ENCODE measurements around the gene KCNG2.

- TF ChIP-seq MED1 (CRISPR knock-in tag; IDR thresholded peaks at IDR 0.05), result no peak
- TF ChIP-seq CTCF (CRISPR knock-in tag; IDR thresholded peaks at IDR 0.05), result no peak
- no peak for TF ChIP-seq CEBPG (CRISPR knock-in tag; IDR thresholded peaks at IDR 0.05)
- no peak for TF ChIP-seq MEIS2 (CRISPR knock-in tag; IDR thresholded peaks at IDR 0.05)
- no peak for TF ChIP-seq FOXK1 (CRISPR knock-in tag; IDR thresholded peaks at IDR 0.05; ENCODE audit: borderline replicate concordance, low read depth)
- no peak for TF ChIP-seq ZNF263 (CRISPR knock-in tag; IDR thresholded peaks at IDR 0.05)
- no peak for TF ChIP-seq ZSCAN25 (CRISPR knock-in tag; IDR thresholded peaks at IDR 0.05)
- TF ChIP-seq TCF12 (IDR thresholded peaks at IDR 0.05), result no peak
- no peak for TF ChIP-seq TCF12 (CRISPR knock-in tag; IDR thresholded peaks at IDR 0.05)
- TF ChIP-seq ZNF232 (CRISPR knock-in tag; IDR thresholded peaks at IDR 0.05; ENCODE audit: borderline replicate concordance), result no peak
- TF ChIP-seq POGK (CRISPR knock-in tag; conservative IDR thresholded peaks at IDR 0.05), result no peak
Measured at GRCh38 chr18:79819064-79819967, 21.6 kb downstream of the KCNG2 start.

Data from HepG2 (cell line).